HCT116 (cell line): ENCODE data around the gene CEP112. TPM values are rescaled to one million over a fixed set of nuclear protein-coding genes. Genes with fewer than 3 reads are reported as not detected.

Experiments used
- ATAC-seq: fragments of 200-7000 bp; cut with Tn5 transposase; 2 replicates; pipeline ENCODE4 v1.9.1; 2020; ENCODE audit warnings: mild to moderate bottlenecking, moderate library complexity
- BruUV-seq: library from RNA; stranded (reverse); fragments of 400-500 nt; replicated peaks from 2 replicates; lab custom pipeline; 2021; lab: Mats Ljungman, UMichigan
- CTCF ChIA-PET: fragments of 300-600 bp; sonication (Branson Sonifier 250); formaldehyde crosslinking; loops from one replicate; lab custom pipeline; 2021; ENCODE audit warnings: antibody characterized with exemption; lab: Charles Lee
- POLR2A ChIA-PET: fragments of 300-600, 350-600 bp; sonication (Branson Sonifier 250); formaldehyde crosslinking; loops from one replicate; lab custom pipeline; 2021; ENCODE audit warnings: antibody characterized with exemption; lab: Charles Lee
- RAD21 ChIA-PET, 2 experiments: fragments of 300-600 bp; sonication (Branson Sonifier 250); formaldehyde crosslinking; loops; one replicate each; lab custom pipeline; 2023; ENCODE audit warnings: low total read pairs in 2 of 2; ENCODE audit not compliant: uncharacterized antibody in 2 of 2, unreplicated experiment in 2 of 2, low non-redundant PET in 1 of 2; lab: Charles Lee
- DNase-seq: peaks from one replicate; pipeline ENCODE4 v3.0.0-alpha.2; 2010; ENCODE audit warnings: low read depth, low spot score
- H2AFZ ChIP-seq: fragments of 200-600 bp; shearing (Covaris generic), sonication (generic); 2 replicates; pipeline ENCODE4 v1.6.1; 2017; ENCODE audit warnings: low read depth, mixed run types, mixed read lengths, antibody characterized with exemption, low read length; ENCODE audit not compliant: poor library complexity, severe bottlenecking
- H3K27ac ChIP-seq: 2 replicates; pipeline ENCODE4 v1.5.1; 2012; ENCODE audit warnings: low read depth, low read length
- H3K27me3 ChIP-seq: fragments of 200-600 bp; sonication (generic); 2 replicates; pipeline ENCODE4 v1.6.1; 2016; ENCODE audit warnings: mixed run types, low read length, mixed read lengths; ENCODE audit not compliant: insufficient read depth
- H3K36me3 ChIP-seq, 2 experiments: fragments of 200-500 bp in 1 of 2; fragments of 200-600 bp in 1 of 2; sonication (Bioruptor generic) in 1 of 2; sonication (generic) in 1 of 2; 2 replicates each; pipeline versions ENCODE4 v1.5.1 to v1.6.1; 2014 to 2016; ENCODE audit warnings: low read length in 2 of 2, inconsistent platforms in 1 of 2, mixed read lengths in 1 of 2, mixed run types in 1 of 2; ENCODE audit not compliant: insufficient read depth in 2 of 2, control insufficient read depth in 1 of 2
- H3K4me1 ChIP-seq, 2 experiments: fragments of 200-600 bp in 1 of 2; sonication (generic) in 1 of 2; 2 replicates each; pipeline versions ENCODE4 v1.5.1 to v1.6.1; 2012 to 2017; ENCODE audit warnings: low read length in 2 of 2, inconsistent platforms in 1 of 2, mild to moderate bottlenecking in 1 of 2, mixed read lengths in 1 of 2, mixed run types in 1 of 2, moderate library complexity in 1 of 2; ENCODE audit not compliant: insufficient read depth in 2 of 2, control insufficient read depth in 1 of 2
- H3K4me2 ChIP-seq: fragments of 200-600 bp; sonication (generic); 2 replicates; pipeline ENCODE4 v1.6.1; 2017; ENCODE audit warnings: mixed run types, low read length, mixed read lengths
- H3K4me3 ChIP-seq, 2 experiments: fragments of 200-600 bp in 1 of 2; sonication (generic) in 1 of 2; replicated peaks in 1 of 2; 2 replicates each; pipeline ENCODE4 v1.5.1; 2011 to 2016; ENCODE audit warnings: low read length in 2 of 2, control low read depth in 1 of 2, low read depth in 1 of 2, mild to moderate bottlenecking in 1 of 2, mixed read lengths in 1 of 2, mixed run types in 1 of 2
- H3K79me2 ChIP-seq: fragments of 200-600 bp; sonication (generic); 2 replicates; pipeline ENCODE4 v1.6.1; 2017; ENCODE audit warnings: mild to moderate bottlenecking, mixed run types, low read length, moderate library complexity, mixed read lengths; ENCODE audit not compliant: insufficient read depth
- H3K9ac ChIP-seq: fragments of 200-600 bp; sonication (generic); 2 replicates; pipeline ENCODE4 v1.6.1; 2016; ENCODE audit warnings: low read length, mixed read lengths
- H3K9me2 ChIP-seq: fragments of 200-600 bp; sonication (generic), shearing (Covaris generic); 2 replicates; pipeline ENCODE4 v1.6.1; 2017; ENCODE audit warnings: mixed run types, mild to moderate bottlenecking, moderate library complexity; ENCODE audit not compliant: insufficient read depth
- H3K9me3 ChIP-seq, 2 experiments: fragments of 200-500 bp in 1 of 2; fragments of 200-600 bp in 1 of 2; sonication (Bioruptor generic) in 1 of 2; sonication (generic) in 1 of 2; 2 replicates each; pipeline ENCODE4 v1.6.1; 2014 to 2017; ENCODE audit warnings: low read length in 2 of 2, mixed read lengths in 2 of 2, inconsistent platforms in 1 of 2, low read depth in 1 of 2, mild to moderate bottlenecking in 1 of 2, mixed run types in 1 of 2, moderate library complexity in 1 of 2; ENCODE audit not compliant: control insufficient read depth in 1 of 2, insufficient read depth in 1 of 2
- H4K20me1 ChIP-seq: fragments of 200-600 bp; sonication (generic), shearing (Covaris generic); 2 replicates; pipeline ENCODE4 v1.6.1; 2017; ENCODE audit warnings: mixed run types, mild to moderate bottlenecking, moderate library complexity; ENCODE audit not compliant: insufficient read depth
- CBX3 ChIP-seq: IDR thresholded peaks from 2 replicates; pipeline ENCODE4 v1.6.1; 2012; ENCODE audit warnings: low read depth
- CEBPB ChIP-seq: IDR thresholded peaks from 2 replicates; pipeline ENCODE4 v1.6.1; 2012; ENCODE audit warnings: low read depth
- EGR1 ChIP-seq: IDR thresholded peaks from 2 replicates; pipeline ENCODE4 v1.6.1; 2012; ENCODE audit warnings: low read depth
- ELF1 ChIP-seq: IDR thresholded peaks from 2 replicates; pipeline ENCODE4 v1.6.1; 2012; ENCODE audit warnings: low read depth, borderline replicate concordance
- EZH2 ChIP-seq: fragments of 200-600 bp; sonication (generic); IDR thresholded peaks from 2 replicates; pipeline ENCODE4 v1.6.1; 2017; ENCODE audit warnings: antibody characterized with exemption, mixed run types
- EZH2phosphoT487 ChIP-seq: fragments of 200-600 bp; IDR thresholded peaks from 2 replicates; pipeline ENCODE4 v1.6.1; 2018; ENCODE audit warnings: antibody characterized with exemption, borderline replicate concordance
- FOSL1 ChIP-seq: IDR thresholded peaks from 2 replicates; pipeline ENCODE4 v1.6.1; 2012; ENCODE audit warnings: low read depth
- POLR2AphosphoS5 ChIP-seq: IDR thresholded peaks from 2 replicates; pipeline ENCODE4 v1.6.1; 2011; ENCODE audit warnings: mild to moderate bottlenecking, low read depth, low read length, moderate library complexity
- RAD21 ChIP-seq: IDR thresholded peaks from 2 replicates; pipeline ENCODE4 v1.6.1; 2012; ENCODE audit warnings: low read depth, mild to moderate bottlenecking
- SIN3A ChIP-seq: IDR thresholded peaks from 2 replicates; pipeline ENCODE4 v1.6.1; 2012; ENCODE audit warnings: low read depth
- SRF ChIP-seq: IDR thresholded peaks from 2 replicates; pipeline ENCODE4 v1.6.1; 2012; ENCODE audit warnings: low read depth
- TCF7L2 ChIP-seq: IDR thresholded peaks from 2 replicates; pipeline ENCODE4 v1.7.0; 2011; ENCODE audit warnings: borderline replicate concordance, inconsistent platforms; ENCODE audit not compliant: insufficient read depth, insufficient read length; ENCODE audit errors: extremely low read depth
- ZNF274 ChIP-seq: fragments of 200-500 bp; sonication (Bioruptor generic); IDR thresholded peaks from 2 replicates; pipeline ENCODE4 v1.6.1; 2014; ENCODE audit warnings: mild to moderate bottlenecking, low read depth, low read length, inconsistent platforms
- intact Hi-C: fragments of 100-400 bp; cut with micrococcal nuclease; formaldehyde crosslinking; loops from 2 replicates; pipeline ENCODE4 v1.10.0; 2022
- total RNA-seq: library from RNA; stranded (reverse); gene quantifications from one replicate; pipeline ENCODE4 v1.2.1, GENCODE V29; 2021; ENCODE audit not compliant: unreplicated experiment
- TF ChIP-seq, protein P1 (sequence below): IDR thresholded peaks from 2 replicates; pipeline ENCODE4 v1.6.1; 2011; ENCODE audit warnings: mild to moderate bottlenecking, low read length, moderate library complexity; ENCODE audit not compliant: insufficient replicate concordance; ENCODE audit errors: extremely low read depth
- TF ChIP-seq, protein P2 (sequence below): IDR thresholded peaks from 2 replicates; pipeline ENCODE4 v1.6.1; 2012

CEP112 gene
- total RNA-seq, 1 experiment from 2014 or later, result 10.9 TPM

DNA sequence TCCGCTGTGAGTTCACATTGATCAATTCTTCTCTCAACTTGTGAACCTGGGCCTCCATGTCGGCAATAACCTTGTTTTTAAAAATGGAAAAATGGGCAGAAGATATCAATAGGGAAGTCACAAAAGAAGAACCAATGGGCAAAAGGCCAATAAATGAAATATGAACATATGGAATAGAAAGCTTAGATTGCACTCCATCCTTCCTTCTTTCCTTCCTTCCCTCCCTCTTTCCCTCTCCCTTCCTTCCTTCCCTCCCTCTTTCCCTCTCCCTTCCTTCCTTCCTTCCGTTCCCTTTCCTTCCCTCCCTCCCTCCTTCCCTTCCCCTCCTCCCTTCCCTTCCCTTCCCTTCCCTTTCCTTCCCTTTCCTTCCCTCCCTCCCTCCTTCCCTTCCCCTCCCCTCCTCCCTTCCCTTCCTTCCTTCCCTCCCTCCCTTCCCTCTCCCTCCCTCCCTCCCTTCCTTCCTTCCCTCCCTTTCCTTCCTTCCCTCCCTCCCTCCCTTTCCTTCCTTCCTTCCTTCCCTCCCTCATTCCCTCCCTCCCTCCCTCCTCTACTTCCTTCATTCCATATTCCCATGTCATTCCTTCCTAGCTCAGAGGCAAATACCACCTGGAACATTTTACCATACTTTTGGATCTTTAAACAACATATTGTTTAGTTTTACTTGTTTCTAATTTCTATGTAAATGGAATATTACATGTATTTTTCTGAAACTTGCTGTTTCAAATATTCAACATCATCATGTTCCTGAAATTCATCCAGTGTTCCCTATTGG lies 339.8 kb downstream of the CEP112 start:
- Histone ChIP-seq H3K79me2 (no peaks in the 10 kb centered on the region), H3K27ac (no peak overlapping the region), H3K4me1 (peaks cover 12 to 35% of the 10 kb centered on the region in 2 experiments), H3K9me3 (no peaks in the 10 kb centered on the region), H3K4me2 (no peak overlapping the region), H4K20me1 (no peaks in the 10 kb centered on the region), H3K36me3 (no peaks in the 10 kb centered on the region; a peak in 1 of 4 replicates), H2AFZ (no peak overlapping the region), H3K9ac (no peak overlapping the region), H3K9me2 (no peaks in the 10 kb centered on the region), H3K27me3 (no peaks in the 10 kb centered on the region), H3K4me3 (no peak overlapping the region)
- intact Hi-C loops, result no loop called here
- CTCF ChIA-PET, result no interaction called here
- TF ChIP-seq SRF, result no peak
- TF ChIP-seq TCF7L2, result no peak
- TF ChIP-seq, protein P1, sequence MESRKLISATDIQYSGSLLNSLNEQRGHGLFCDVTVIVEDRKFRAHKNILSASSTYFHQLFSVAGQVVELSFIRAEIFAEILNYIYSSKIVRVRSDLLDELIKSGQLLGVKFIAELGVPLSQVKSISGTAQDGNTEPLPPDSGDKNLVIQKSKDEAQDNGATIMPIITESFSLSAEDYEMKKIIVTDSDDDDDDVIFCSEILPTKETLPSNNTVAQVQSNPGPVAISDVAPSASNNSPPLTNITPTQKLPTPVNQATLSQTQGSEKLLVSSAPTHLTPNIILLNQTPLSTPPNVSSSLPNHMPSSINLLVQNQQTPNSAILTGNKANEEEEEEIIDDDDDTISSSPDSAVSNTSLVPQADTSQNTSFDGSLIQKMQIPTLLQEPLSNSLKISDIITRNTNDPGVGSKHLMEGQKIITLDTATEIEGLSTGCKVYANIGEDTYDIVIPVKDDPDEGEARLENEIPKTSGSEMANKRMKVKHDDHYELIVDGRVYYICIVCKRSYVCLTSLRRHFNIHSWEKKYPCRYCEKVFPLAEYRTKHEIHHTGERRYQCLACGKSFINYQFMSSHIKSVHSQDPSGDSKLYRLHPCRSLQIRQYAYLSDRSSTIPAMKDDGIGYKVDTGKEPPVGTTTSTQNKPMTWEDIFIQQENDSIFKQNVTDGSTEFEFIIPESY, result no peak
- no peak for TF ChIP-seq EZH2phosphoT487
- no peak for TF ChIP-seq CEBPB
- TF ChIP-seq, protein P2, sequence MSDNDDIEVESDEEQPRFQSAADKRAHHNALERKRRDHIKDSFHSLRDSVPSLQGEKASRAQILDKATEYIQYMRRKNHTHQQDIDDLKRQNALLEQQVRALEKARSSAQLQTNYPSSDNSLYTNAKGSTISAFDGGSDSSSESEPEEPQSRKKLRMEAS, result no peak
- TF ChIP-seq EGR1, result no peak
- no peak for TF ChIP-seq FOSL1
- TF ChIP-seq CBX3, result no peak
- no peak for TF ChIP-seq RAD21
- TF ChIP-seq EZH2, result no peak
- TF ChIP-seq POLR2AphosphoS5, result no peak
- no peak for TF ChIP-seq ZNF274
- no peak for TF ChIP-seq SIN3A
- no peak for TF ChIP-seq ELF1
- no peak for ATAC-seq
- BruUV-seq, result no TSS peak
- POLR2A ChIA-PET, result no interaction called here
- RAD21 ChIA-PET, result no interaction called here
- DNase-seq, result no peak
